HG03066 (cell line): ENCODE measurements around the gene UHRF2.
"Not testable (repeated sequence)": the region's sequence is repeated elsewhere in the genome, so short reads cannot be mapped to it uniquely, and the experiment has no call there.

Source experiments
- ATAC-seq: cut with Tn5 transposase; IDR thresholded peaks from one replicate; pipeline ENCODE4 v1.9.1; 2021; ENCODE audit warnings: low read depth; ENCODE audit not compliant: unreplicated experiment

The UHRF2 gene

DNA sequence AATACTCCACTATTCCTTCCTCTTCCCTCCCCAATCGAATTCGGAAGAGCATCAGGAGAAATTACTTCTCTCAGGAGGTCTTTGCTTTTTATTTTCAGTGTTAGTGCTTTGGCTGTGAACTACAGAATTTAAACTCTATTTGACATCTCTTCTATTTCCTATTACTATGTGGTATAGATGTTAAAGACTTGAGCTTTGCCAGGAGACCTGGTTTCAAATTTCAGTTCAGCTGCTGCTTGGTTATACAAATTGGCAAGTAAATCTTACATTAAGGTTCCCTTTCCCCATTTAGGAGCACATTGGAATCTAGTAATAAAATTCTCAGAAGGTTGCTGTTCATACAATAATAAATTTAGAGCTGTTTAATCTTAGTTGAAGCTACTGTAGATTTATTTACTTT is 13.1 kb downstream of the UHRF2 start:
- ATAC-seq: no peak

- peak; percentile 95 for ATAC-seq
These were observed 16.2 kb downstream of the UHRF2 start for GRCh38 chr9:6428940-6429889.

GRCh38 chr9:6431038-6431437 is 18.0 kb downstream of the UHRF2 start:
- ATAC-seq: no peak

DNA sequence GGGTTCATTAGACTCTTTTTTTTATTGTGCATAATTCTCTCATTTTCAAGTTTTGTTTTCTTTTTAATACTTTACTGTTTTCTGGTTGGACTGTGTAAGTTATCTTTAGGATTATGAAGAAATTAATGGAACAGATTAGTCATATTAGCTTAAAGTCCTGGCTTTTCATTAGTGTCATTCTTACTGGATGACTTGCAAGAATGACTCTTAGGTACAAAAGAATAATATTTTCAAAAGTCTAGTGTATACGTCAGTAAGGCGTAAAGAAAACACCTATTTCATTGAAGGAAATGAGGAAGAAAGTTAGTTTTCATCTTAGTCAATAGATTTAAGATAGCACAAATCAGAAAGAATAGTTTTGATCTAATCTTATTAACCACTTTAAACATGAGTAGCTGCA is 20.4 kb downstream of the UHRF2 start:
- ATAC-seq: no peak

- no peak for ATAC-seq
These were observed 26.2 kb downstream of the UHRF2 start for GRCh38 chr9:6439051-6439703.

DNA sequence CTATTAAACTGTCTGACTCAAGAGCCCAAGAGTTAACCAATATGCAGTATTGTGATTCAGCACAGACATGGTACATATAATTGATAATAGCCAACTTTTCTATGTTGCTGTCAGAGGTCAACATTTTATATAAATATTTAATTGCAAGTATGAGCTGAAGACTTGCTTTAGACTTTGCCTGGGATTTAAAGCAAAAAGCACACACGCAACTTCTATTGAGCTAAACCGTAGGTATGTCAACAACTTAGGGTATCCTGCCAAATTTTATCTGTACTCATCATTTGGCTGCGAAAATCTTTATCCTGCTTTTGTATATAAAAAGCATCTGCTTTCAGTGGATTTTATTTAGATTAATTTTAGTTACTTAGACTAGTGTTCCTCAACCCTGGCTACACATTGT is 27.4 kb downstream of the UHRF2 start:
- no peak for ATAC-seq

- ATAC-seq: no peak
These were observed 28.3 kb downstream of the UHRF2 start for GRCh38 chr9:6441269-6441668.

GRCh38 chr9:6443661-6444060 is 30.7 kb downstream of the UHRF2 start:
- ATAC-seq: no peak

- ATAC-seq: no peak
These were observed 31.1 kb downstream of the UHRF2 start for GRCh38 chr9:6444128-6444527.

- ATAC-seq: no peak
These were observed 36.1 kb downstream of the UHRF2 start for GRCh38 chr9:6449086-6449485.

- ATAC-seq: no peak
These were observed 36.6 kb downstream of the UHRF2 start for GRCh38 chr9:6449645-6450044.

GRCh38 chr9:6450641-6451375 is 37.8 kb downstream of the UHRF2 start:
- ATAC-seq: no peak

- not testable (repeated sequence) for ATAC-seq
These were observed 42.3 kb downstream of the UHRF2 start for GRCh38 chr9:6455292-6455691.

GRCh38 chr9:6458704-6459103 is 45.7 kb downstream of the UHRF2 start:
- ATAC-seq: not testable (repeated sequence)

DNA sequence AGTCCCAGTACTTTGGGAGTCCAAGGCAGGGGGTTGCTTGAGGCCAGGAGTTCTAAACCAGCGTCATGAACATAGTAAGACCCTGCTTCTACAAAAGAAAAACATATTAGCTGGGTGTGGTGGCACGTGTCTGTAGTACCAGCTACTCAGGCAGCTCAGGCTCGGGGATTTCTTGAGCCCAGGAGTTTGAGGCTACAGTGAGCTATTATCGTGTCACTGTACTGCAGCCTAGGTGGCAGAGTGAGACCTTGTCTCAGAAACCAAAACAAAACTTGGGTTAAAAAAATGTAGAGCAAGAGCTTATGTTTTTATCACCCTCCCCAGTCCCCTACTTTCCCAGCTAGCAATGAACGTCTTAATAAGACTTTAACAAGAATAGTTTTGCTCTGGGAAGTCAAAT is 46.7 kb downstream of the UHRF2 start:
- ATAC-seq: no peak

- ATAC-seq: no peak
These were observed 47.3 kb downstream of the UHRF2 start for GRCh38 chr9:6460189-6460768.

DNA sequence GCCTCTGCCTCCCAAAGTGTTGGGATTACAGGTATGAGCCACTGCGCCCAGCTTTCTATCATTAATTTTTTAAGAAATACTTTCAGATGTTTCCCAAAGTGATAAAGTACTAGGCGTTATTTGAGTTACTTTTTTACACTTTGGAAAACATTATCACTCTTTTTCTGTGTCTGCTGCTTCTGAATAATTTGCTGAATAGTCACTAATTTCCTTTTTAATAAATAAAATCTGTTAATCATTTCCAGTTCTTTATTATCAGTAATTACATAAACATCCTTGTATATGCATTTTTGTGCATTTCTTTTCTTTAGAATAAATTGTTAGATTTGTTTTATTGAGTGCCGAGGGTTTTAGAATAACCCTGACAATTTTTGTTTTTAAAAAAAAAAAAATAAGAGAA is 48.6 kb downstream of the UHRF2 start:
- ATAC-seq: no peak

GRCh38 chr9:6467006-6467625 is 54.1 kb downstream of the UHRF2 start:
- ATAC-seq: no peak

GRCh38 chr9:6471231-6471850 is 58.3 kb downstream of the UHRF2 start:
- no peak for ATAC-seq

- no peak for ATAC-seq
These were observed 60.2 kb downstream of the UHRF2 start for GRCh38 chr9:6473151-6473550.
